Ammon's horn (tissue), 1 donor: ENCODE data around the gene PRND.
"Not testable (repeated sequence)": the region's sequence is repeated elsewhere in the genome, so short reads cannot be mapped to it uniquely, and the experiment has no call there.

ENCODE experiments used
- DNase-seq: peaks from one replicate; pipeline ENCODE4 v3.0.0-alpha.2; 2016; ENCODE audit warnings: low spot score

Gene PRND

DNA sequence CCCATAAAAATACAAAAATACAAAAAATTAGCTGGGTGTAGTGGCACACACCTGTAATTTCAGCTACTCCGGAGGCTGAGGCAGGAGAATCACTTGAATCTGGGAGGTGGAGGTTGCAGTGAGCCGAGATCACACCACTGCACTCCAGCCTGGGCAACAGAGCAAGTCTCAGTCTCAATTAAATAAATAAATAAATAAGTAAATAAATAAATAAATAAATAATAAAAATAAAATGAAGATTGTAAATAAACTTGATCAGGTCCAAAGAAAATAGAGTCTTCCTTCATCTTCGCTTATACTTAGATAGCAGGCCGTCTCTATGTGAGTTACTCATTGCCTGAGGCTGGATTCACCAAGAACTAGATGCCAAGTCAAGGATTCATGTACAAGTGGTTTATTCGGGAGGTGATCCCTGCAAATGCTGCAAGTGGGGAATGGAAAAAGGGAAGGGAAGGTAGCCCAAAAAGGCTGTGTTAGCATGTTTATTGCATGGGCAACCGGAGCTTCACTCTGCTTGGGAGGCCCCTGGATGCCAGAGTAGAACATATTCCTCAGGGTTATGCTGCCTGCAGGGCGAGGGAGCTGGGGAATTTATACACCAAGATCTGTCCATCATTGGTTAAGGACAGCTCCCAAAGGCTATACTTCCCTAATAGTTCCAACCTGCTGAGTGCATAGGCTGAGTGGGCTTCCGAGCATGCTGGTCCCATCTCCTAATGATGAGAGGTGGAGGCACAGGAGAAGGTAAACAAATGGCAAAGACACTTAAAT lies 16.3 kb downstream of the PRND start:
- no peak for DNase-seq

- DNase-seq, result peak; percentile 47
Observed at GRCh38 chr20:4740774-4741431, 19.2 kb downstream of the PRND start.

DNA sequence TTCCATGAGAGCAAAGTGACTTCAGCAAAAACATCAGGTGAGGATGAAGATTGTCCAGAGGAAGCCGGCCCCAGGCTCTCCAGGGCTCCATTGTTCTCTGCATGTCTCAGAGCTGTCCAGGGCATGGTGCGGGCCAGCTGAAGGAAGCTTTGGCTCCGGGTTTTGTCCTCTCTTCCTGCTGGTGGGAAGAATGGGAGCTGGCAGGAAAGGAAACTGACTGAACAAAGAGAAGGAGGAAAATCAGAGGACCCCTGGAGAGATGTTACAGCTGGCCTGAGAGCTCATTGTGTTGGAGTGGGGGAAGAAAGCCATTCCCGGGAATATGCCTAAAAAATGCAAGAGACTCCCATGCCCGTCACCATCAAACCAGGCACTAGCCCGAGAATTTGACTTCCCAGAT lies 27.1 kb downstream of the PRND start:
- no peak for DNase-seq

DNA sequence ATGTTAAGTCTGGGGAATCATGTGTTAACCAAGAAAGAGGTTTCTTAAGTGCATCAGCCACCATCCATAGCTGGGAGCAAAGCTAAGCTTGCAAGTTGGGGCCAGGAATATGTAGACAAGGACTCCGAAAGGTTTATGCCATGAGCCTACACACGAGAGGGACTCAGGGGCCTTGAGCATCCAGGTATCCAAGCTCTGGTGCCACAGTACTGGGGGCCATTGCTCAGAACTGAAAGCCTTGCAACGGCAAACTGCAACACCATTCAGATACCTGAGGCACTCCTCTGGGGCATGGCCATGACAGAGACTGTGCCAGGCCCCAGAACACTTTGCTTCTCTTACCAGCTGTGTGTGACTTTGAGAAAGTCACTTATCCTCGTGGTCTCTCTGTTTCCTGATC lies 27.6 kb downstream of the PRND start:
- no peak for DNase-seq

DNA sequence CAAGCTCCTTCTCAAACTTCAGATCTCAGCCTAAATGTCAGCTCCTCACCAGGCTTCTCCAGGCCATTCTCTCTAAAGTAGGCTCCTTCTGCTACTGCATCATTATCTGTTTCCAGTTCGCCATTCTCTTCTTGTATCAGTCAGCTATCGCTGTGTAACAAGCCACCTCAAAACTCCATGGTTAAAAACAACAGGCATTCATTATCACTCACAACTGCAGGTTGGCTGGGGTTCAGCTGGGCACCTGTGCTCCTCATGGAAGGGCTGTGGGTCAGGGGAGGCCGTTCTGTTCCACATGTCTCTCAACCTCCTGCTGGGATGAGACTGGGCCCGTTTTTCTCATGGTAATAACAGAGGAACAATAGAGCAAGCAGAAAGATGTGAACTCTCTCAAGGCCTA lies 28.7 kb downstream of the PRND start:
- no peak for DNase-seq

GRCh38 chr20:4759100-4759884 lies 37.6 kb downstream of the PRND start:
- not testable (repeated sequence) for DNase-seq

DNA sequence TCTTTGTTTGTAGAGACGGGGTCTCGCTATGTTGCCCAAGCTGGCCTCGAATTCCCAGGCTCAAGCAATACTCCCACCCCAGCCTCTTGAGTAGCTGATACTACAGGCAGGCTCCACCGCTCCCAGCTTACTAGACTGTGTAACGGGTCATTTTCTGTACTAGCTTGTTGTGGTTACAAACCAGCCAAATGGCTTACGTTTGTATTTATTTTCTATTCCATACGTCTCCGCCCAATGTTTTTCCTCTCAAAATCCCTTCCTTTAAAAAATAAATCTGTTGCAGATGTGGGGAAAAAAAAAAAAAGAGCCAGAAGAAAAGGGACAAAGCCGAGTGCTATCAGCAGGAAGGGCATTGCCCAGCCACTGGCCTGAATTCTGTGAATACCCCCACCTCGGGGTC lies 41.6 kb downstream of the PRND start:
- no peak for DNase-seq

GRCh38 chr20:4763723-4764510 lies 42.2 kb downstream of the PRND start:
- peak; percentile 67 for DNase-seq

- no peak for DNase-seq
Observed at GRCh38 chr20:4764805-4765204, 43.1 kb downstream of the PRND start.

DNA sequence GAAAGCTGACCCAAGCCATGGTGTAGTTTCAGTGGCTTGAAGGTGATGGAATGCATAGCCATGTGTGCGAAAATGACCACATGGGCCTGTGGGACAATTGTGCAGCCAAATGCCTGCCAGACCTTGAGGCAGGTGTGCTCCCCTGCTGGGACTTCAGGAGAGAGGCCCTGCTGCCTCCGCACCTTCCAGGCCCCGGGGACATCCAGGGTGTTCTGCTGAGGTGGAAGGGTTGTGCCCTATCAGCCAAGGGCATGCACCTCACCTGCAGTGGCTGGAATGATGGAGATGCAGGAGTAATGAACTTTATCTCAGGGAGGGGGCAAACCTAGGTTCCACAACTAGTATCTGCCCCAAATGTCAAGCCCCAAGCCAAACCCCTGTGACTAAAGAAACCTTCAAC lies 44.0 kb downstream of the PRND start:
- DNase-seq, result no peak

DNA sequence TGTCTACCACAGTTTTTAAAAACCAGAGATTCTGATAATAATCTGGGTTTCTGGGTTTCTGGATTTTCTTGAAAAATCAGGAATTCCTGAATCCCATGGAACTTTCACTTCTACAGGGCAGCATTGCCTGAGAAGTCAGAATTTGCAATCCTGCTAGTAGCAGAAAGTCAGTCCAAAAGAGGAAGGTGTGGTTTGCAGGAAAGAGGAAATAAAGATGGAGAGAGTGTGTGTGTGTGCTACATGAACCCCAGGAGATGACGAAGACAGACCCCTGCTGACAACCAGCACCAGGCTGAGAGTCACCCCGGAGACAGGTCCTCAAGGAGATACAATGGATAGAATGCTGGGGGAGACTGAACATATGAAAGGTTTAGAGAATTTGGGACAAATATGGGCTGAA lies 44.9 kb downstream of the PRND start:
- DNase-seq, result peak; percentile 68

DNA sequence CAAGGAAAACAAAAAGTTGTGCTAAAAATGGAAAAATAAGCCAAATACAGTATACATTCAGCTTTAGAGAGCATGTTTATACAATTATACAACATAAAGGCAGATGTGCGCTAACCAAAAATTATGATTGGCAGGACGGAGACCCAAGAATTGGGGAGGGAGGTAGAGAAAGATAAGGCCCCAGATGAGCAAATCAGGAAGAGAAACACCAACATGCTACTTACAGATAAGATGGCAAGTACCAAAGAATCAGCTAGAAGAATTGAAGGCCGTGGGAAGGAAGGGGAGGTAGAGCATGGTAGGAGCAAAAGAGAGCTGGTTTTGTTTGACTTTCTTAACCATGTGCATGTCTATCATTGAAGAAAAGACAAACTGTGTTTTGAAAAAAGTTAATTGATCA lies 45.4 kb downstream of the PRND start:
- DNase-seq, result no peak

DNA sequence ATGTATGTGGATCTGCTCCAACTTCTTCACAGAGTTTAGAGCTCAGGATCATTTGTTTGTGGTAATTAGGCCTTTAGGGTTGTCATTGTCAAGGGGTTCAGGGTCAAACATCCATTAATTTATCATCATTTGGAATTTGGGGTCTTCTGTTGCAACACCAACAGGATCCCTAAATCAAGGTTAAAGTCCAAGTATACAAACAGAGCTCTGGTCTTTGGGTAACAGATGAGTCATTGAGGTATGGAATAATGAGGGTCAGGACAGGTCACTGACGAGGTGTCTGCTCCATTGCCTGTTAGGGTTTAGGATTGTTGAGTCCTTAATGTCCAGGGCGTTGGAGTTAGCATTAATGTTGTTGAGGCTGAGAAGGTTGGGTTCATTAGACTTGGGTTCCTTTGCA lies 47.6 kb downstream of the PRND start:
- DNase-seq, result no peak

GRCh38 chr20:4770026-4770425 lies 48.3 kb downstream of the PRND start:
- no peak for DNase-seq

- no peak for DNase-seq
Observed at GRCh38 chr20:4771004-4771403, 49.3 kb downstream of the PRND start.

GRCh38 chr20:4772132-4772531 lies 50.4 kb downstream of the PRND start:
- no peak for DNase-seq

- DNase-seq, result not testable (repeated sequence)
Observed at GRCh38 chr20:4773014-4773413, 51.3 kb downstream of the PRND start.

GRCh38 chr20:4773736-4774135 lies 52.0 kb downstream of the PRND start:
- DNase-seq, result no peak

DNA sequence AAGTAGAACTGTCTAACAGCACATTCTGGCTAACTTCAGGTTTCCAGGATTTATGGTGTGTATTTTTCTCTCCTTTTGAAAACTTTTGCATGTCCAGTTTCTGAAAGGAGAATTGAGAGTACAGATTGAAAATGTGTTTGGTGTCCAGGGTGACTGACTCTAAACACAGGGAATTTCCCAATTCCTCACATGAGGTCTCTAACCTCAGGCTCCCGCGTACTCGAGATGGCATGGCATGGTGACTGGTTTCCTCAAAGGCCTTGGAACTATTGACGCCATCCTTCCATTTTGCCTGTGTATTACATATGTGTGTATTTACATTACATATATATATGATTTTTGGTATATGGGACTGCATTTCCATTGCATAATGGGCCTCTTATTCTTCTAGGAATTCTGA lies 52.5 kb downstream of the PRND start:
- no peak for DNase-seq

DNA sequence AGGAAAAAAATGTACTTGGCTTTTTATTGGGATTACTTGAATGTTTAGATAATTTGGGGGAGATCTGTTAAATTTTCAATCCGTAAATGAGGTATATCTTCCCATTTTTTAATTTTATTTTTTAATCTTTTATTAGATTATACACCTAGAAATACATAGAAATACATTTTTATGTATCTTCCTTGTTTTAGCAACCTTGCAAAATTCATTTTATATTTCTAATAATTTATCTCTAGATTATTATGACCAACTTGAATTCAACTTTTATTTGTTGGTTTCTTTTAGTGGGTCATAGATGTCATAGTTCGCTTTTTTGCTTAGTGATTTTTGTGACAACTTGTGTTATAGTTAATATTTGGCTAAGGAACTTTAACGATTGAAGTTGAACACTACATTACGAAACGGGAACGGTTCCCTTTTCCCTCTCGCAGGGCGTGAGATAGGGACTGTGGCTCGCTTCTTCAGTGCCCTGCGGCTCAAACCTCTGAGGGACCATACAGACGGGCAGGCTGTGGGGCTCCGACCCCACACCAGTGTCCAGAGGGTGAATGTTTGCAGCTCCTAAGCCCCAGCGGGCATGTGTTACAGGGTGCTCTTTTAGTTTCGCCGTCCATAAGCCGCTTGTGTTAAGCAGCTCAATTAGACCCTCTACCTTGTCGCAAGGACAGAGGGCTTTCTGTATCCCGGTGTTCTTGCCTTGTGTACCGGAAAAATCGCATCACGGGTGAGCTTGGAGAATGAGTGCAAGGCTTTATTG lies 53.8 kb downstream of the PRND start:
- DNase-seq, result no peak

GRCh38 chr20:4776079-4776630 lies 54.4 kb downstream of the PRND start:
- DNase-seq, result no peak
